Erythroblast (primary cell): ENCODE data around the gene PDE4D.
"Not testable (repeated sequence)": the region's sequence is repeated elsewhere in the genome, so short reads cannot be mapped to it uniquely, and the experiment has no call there.

Experiments used
- DNase-seq, 2 experiments: peaks; one replicate each; lab custom pipeline; 2025; lab: John Stamatoyannopoulos, UW
- GATA1 ChIP-seq: IDR thresholded peaks from 2 replicates; pipeline ENCODE4 v1.6.1; 2011; ENCODE audit warnings: low read depth, mild to moderate bottlenecking, control low read depth, low read length, moderate library complexity
- POLR2A ChIP-seq: IDR thresholded peaks from 2 replicates; pipeline ENCODE4 v1.6.1; 2011; ENCODE audit warnings: mild to moderate bottlenecking, low read length

PDE4D gene

GRCh38 chr5:59693492-59694309, 199.8 kb downstream of the PDE4D start:
- DNase-seq = no peak
- TF ChIP-seq POLR2A = no peak
- TF ChIP-seq GATA1 = no peak

GRCh38 chr5:59685793-59686192, 207.7 kb downstream of the PDE4D start:
- no peak for DNase-seq
- TF ChIP-seq POLR2A = no peak
- no peak for TF ChIP-seq GATA1

- TF ChIP-seq GATA1 (no peak), POLR2A (no peak)
- no peak for DNase-seq
These were observed 208.4 kb downstream of the PDE4D start for GRCh38 chr5:59685191-59685530.

DNA sequence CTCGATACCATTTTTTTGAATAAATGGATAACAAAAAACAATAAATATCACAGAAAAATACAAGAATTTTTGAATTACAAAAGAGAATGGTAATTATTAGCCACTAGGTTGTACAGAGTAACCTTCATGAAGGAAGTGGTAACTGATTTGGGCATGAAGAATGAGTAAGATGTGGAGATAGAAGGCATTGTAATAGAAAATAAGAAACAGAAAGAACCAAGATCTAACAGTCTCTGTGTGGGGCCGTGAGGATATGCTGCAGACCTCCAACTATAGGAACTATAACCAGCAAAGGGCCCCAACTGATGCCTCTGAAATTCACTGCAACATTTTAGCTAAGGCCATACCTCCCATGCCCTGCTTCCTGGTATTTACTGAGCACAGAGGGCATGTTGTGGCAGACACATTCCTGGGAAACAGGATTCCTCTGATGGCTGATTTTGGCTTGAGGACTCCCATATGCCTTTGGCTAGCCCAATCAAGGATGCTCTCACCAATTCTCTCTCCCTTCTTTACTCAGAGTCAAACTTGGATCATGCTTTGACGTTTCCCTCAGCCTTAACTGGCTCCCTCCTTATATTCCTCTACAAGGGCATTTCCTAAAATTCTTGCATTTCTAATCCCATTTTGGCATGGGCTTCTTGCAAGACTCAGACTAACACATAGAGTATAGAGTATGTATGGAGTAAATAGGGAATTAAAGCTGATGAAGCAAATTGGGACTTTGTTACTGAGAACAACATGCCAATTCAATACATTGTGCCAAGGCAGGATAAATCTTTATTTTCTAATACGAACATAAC, 208.9 kb downstream of the PDE4D start:
- TF ChIP-seq POLR2A (no peak), GATA1 (no peak)
- DNase-seq = no peak

DNA sequence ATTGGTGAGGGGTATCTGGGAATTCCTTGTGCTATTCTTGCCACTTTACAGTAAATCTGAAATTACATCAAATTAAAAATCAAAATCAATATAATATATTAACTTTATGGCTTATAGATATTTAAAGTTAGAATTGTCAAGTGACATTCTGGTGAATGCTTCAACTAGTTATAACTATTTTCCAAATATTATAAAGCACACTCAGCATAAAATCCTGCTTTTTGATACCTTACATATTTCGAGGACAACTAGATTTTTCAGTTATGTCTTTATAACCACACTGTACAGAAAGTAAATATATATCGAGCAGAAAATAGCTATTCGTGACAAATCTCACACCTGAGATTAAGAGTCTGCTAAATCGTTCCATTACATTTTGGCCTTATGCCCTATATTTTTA, 210.2 kb downstream of the PDE4D start:
- TF ChIP-seq GATA1 = no peak
- no peak for TF ChIP-seq POLR2A
- DNase-seq = no peak

GRCh38 chr5:59682542-59682941, 211.0 kb downstream of the PDE4D start:
- TF ChIP-seq POLR2A = no peak
- no peak for TF ChIP-seq GATA1
- DNase-seq = no peak

DNA sequence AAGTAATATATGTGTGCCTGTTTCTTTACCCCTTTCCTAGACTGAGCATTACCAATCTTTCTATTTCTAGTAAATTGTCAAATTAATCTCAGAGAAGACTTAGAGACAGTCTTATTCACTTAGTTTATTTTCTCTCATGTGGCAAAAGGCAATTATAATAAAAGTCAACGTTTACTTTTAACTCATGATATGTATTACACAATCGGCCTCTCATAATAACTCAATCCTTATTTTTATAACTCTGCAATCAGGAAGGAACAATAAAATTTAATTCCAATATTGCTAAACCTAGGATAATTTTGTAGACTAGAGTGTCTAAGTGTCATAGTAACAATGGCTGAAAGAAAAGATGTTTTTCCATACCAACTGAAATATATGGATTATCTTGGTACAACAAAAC, 214.6 kb downstream of the PDE4D start:
- no peak for TF ChIP-seq POLR2A
- DNase-seq = no peak

DNA sequence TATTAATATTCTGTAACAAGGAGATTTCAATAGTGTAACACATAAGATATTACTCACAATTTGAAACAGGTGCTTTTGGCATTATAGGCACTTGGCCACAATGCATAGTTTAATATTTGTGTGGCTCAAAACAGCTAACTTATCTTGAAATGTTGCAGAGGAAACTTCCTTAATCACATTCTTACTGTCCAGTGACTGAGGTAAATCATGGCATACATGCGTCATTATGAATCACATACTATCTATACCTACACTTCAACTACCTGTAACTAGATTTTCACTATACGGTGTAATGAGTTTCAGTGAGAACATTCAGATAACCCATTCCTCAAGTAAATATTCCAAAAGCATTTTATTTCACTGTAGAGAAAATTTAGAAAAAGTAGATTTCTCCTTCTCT, 218.8 kb downstream of the PDE4D start:
- DNase-seq = no peak
- no peak for TF ChIP-seq POLR2A
- TF ChIP-seq GATA1 = no peak

DNA sequence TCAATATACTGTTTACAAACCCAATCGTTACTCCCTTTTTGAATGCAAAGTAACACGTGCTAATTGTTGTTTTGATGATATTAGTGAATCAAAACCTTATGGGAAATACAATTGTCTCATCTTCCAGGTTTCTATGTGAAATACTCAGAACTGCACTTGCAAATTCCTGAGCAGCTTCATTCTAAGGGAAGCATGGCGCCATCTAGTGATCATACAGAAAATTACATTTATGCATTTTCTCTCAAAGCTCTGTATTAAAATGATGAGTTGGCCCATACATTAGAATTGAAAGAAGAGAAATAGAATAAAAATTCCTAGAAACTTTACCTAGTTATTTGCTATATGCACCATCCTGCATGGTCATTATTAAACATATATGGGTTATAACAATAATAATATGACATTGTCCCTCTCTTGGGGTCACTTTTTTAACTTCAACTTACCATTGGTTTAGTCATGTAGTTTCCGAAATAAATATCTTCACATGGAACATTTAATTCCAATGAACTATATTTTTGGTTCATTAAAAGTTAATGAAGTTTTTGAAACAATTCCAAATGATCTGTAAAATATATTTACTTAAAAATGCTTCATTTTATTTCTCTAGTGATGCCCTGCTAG, 220.0 kb downstream of the PDE4D start:
- peak; percentile 43 to 66 for DNase-seq
- TF ChIP-seq POLR2A = no peak
- TF ChIP-seq GATA1 = no peak

GRCh38 chr5:59666440-59667068, 227.0 kb downstream of the PDE4D start:
- TF ChIP-seq POLR2A = no peak
- TF ChIP-seq GATA1 = no peak
- no peak for DNase-seq

DNA sequence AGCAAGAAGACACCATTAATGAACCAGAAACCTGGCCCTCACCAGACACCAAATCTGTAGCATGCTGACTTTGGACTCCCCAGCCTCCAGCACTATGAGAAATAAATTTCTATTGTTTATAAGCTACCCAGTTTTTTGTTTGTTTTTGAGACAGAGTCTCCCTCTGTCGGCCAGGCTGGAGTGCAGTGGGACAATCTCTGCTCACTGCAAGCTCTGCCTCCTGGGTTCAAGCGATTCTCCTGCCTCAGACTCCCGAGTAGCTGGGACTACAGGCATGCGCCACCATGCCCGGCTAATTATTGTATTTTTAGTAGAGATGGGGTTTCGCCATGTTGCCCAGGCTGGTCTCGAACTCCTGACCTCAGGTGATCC, 227.7 kb downstream of the PDE4D start:
- not testable (repeated sequence) for DNase-seq

- TF ChIP-seq GATA1 (no peak), POLR2A (no peak)
These were observed 228.3 kb downstream of the PDE4D start for GRCh38 chr5:59665086-59665831.

DNA sequence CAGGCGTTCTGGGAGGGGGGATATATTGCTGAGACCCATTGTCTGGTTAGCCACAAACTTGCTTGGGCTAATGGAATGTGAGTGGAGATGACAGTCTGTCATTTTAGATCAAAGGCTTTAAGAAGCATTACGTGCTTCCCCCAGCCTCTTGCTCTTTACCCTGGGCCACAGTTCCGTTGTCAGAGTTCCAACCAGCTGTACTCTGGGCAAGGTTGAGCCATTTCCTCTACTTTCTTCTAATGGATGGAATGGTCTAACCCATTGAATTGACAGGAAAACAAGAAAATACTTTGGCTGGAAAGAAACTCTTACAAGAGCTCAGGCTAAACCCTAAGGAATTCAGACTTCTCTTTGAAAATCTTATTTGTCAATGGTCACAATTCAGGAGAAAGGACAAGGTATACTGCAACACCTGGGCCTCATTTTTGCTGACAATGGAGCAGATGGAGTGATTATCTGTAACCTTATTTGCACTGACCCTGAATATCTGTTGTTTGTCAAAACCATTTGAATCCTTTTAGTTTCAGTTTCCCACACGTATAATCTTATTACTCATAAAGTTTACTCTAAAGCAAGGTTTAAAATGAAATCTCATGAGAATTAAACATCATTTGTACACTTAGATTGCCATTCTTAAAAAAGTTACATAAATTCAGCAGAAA, 231.4 kb downstream of the PDE4D start:
- no peak for DNase-seq
- TF ChIP-seq GATA1 (no peak), POLR2A (no peak)

More at GRCh38 chr5:59665086-59665831, 228.3 kb downstream of the PDE4D start:
- DNase-seq = no peak
